HG03378 (cell line): ENCODE results near the gene ADAP1.

Experiments
- ATAC-seq: cut with Tn5 transposase; IDR thresholded peaks from one replicate; pipeline ENCODE4 v1.9.1; 2021; ENCODE audit warnings: mild to moderate bottlenecking, moderate library complexity; ENCODE audit not compliant: unreplicated experiment

ADAP1 gene

DNA sequence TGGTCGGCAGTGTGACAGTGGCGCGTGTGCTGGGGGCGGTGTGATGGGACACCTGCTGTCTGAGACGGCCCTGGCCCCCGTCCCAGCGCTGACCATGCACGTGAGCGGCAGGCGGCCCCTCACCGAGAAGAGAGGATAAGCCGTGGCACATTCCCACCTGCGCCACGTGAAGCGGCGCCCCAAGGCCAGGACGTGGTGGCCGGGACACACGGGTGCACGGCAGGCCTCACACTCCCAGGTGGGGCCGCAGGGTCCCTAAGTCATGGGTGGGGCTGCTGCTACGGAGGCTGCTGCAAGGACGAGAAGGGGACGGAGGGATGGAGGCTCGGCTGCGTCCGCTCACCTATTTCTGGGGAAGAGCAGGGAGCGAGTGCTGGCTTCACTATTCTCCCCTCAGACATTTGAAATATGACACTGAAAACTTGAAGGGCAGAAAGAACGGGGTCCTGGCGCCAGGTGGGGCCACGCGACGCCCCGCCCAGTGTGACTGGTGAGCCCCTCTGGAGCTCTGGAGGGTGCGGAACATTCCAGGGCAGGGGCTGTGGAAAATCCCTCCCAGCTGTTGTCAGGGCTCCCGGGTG, 36.0 kb upstream of the ADAP1 start:
- ATAC-seq = no peak

DNA sequence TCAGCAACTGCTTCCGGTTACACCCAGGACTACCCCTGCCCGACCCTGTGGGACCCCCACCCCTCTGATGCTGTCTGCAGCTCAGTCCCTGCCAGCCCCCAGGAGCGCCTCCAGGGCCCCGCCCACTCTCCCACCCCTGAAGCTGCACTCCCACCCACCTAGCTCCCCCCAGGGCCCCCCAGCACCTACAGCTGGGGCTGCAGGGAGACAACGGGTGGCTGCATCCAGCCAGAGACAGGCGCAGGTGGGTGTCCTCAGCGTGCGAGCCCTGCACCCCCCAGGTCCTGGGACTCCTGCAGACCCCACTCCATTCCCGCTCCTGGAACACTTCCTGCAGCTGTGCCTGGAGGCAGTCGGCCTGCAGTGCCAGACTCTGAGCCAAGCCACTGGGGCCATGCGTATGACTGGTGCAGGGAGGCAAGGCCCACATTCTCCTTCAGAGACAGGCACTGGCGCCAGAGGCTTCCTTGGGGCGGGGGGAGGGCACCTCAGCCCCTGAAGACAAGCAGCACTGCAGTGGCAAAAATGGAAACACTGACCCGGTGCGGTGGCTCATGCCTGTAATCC, 34.6 kb upstream of the ADAP1 start:
- ATAC-seq = no peak

DNA sequence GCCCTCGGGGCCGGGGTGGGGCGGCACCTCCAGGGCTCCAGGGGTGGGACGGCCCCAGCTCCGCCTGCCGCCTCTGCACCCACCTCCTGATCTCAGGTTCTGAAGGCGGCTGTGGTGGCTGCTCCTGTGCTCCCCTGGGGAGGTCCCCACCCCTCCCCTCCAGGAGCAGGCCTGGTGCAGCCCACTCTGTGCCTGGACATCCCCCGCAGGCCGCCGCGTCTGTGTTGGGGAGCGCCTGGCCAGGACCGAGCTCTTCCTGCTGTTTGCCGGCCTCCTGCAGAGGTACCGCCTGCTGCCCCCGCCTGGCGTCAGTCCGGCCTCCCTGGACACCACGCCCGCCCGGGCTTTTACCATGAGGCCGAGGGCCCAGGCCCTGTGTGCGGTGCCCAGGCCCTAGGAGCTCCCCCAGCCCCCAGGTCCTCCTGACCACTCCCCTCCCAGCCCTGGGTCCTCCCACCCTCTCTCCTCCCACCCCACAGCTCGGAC, 34.0 kb upstream of the ADAP1 start:
- no peak for ATAC-seq

DNA sequence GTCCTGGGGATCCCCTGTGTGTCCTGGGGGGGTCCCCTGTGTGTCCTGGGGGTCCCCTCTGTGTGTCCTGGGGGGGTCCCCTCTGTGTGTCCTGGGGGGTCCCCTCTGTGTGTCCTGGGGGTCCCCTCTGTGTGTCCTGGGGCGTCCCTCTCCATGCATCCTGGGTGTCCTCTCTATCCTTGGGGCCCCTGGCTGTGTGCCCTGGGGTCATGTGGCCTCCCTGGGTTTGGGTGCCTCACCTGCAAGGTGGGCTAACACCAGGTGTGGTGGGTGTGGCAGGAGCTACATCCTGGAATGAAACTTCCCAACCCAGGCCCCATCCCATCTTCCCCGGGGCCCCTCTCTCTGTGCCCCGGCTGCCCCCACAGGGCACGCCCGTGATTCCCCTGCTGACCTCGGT, 33.4 kb upstream of the ADAP1 start:
- no peak for ATAC-seq

DNA sequence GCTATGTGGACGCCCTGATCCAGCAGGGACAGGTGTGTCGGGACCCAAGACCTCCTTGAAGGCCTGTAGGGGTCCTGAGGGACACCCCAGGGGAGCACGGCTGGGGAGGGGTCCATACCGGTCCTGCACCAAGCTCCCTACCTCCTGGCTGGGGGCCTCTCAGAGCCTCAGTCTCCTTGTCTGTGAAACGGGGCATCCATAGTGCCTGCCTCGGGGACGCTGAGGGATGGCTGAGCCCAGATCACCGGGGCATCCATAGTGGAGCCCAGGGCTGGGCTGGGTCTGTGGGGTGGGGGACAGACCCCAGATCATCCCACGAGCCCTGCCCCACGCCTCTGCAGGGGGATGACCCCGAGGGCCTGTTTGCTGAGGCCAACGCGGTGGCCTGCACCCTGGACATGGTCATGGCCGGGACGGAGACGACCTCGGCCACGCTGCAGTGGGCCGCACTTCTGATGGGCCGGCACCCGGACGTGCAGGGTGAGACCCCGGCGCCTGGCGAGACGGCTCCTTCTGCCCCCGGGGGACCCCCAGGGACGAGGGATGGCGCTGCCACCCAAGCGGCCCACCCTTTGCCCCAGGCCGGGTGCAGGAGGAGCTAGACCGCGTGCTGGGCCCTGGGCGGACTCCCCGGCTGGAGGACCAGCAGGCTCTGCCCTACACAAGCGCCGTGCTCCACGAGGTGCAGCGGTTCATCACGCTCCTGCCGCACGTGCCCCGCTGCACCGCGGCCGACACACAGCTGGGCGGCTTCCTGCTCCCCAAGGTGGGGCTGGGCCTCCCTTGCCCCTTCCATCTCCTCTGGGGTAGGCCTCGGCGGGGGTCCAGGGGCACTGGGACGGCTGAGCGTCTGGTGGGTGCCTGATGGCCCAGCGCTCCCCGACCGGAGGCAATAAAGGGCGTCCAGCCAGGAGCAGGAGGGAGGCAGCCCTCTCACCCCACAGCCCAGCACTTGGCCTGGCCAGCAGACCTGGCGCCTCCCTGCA, 32.6 kb upstream of the ADAP1 start:
- no peak for ATAC-seq

DNA sequence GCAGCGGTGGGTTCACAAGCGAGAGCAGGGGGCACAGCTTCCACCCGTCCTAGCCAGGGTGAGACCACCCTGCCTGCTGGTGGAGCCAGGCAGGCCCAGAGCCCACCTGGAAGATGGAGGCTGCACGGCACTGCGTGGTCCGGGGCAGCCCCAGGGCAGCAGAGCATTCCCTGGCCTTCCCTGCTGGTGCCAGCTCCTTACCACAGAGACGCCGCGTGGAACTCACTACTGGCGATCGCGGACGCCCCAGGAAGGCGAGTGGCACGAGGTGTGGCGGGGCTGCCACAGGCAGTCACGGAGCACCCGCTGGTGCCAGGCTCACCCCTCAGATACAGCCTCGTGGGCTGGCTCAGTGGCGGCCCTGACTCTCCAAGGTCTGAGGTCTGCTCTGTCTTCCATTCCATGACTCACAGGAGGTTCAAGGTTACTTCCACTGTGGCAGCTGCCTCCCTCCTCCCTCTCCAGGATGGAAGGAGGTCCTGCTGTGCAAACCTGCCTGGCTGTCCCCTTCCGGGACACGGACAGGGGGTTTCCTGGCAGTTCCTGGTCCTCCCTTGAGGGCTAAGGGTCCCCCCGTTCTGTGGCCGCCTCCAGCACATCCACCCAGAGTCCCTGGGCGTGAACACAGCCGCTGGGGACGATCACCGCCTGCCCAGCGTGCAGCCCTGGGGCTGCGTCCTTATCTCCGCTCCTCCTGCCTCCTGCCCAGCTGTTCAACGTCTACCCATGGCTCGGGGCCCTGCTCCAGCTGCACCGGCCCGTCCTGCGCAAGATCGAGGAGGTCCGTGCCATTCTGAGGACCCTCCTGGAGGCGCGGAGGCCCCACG, 31.6 kb upstream of the ADAP1 start:
- no peak for ATAC-seq

DNA sequence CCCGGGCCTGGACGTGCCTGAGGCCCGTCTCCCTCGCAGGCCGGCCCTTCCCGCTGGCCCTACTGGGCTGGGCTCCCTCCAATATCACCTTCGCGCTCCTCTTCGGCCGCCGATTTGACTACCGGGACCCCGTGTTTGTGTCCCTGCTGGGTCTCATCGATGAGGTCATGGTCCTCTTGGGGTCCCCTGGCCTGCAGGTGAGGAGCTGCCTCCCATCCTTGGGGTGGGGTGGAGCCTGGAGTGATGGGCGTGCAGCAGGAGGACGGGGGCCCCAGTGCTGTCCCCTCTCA, 30.6 kb upstream of the ADAP1 start:
- ATAC-seq = no peak

DNA sequence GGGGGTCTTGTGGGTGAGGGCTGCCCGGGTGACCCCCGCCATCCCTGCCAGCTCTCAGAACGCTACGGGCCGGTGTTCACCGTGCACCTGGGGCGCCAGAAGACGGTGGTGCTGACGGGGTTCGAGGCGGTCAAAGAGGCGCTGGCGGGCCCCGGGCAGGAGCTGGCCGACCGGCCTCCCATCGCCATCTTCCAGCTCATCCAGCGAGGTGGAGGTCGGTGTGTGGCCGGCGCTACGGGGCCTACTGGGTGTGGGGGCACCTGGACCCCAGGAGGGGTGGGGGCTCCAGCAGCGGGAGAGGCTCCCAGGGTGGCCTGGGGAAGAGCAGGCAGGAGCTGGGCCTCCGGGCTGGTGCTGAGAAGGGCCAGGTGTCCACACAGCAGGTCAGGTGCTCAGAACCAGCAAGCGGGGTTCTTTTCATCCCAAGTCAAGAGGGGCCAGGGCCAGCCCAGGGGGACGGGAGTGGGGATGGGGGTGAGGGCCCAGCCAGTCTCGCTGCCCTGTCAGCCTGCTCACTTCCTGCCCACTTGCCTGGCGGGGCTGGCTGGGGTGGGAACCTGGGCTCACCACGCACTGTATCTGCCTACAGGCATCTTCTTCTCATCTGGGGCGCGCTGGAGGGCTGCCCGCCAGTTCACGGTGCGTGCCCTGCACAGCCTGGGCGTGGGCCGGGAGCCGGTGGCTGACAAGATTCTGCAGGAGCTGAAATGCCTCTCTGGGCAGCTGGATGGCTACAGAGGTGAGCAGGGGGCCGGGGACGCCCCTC, 30.1 kb upstream of the ADAP1 start:
- ATAC-seq = no peak

DNA sequence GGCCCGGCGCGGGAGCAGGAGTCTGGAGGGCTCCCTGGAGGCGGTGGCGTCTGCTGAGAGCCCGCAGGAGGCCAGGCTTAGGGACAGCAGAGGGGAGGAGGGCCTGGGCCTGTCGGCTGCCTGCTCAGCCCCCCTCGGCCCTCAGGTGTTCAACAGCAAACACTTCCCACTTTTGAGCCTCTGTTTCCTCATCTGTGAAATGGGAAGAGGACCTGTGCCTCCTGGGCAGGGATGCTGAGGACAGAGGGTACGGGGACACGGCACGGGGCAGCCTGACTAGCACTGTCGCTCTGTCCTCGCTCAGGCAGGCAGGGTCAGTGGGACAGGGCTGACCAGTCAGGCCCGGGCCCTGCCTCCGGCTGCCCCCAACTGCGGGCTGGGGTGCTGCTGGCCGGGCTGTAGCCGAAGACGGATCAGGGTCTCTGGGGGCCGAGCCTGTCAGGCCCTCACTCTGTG, 29.2 kb upstream of the ADAP1 start:
- no peak for ATAC-seq

DNA sequence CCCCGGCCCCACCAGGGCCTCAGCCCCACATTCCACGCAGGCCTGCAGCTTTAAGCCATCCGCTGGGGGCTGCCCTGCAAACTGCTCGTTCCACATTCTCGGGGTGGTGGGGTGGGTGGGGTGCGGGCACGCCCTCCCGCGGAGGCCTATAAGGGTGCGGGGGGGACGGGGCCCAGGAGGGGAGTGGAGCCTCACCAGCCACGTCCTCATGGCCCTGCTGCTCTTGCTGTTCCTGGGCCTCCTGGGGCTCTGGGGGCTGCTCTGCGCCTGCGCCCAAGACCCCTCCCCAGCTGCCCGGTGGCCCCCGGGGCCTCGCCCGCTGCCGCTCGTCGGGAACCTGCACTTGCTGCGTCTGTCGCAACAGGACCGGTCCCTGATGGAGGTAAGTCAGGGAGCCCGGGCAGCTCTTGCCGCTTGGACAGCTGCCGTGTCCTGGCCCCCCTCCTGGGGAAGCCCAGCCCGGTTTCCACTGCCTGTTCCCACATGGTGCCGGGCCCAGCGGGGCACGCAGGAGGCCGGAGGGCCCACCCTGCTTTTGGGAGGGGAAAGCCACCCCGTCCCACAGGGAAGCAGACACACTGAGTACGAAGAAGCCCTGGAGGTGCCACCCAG, 28.6 kb upstream of the ADAP1 start, which contains the start of gene CYP2W1:
Gene CYP2W1, plus strand, starts transcription at position 178 of the 612 bp plus-strand sequence. Its CDS starts 31 bp downstream, at position 209.
- ATAC-seq = no peak

DNA sequence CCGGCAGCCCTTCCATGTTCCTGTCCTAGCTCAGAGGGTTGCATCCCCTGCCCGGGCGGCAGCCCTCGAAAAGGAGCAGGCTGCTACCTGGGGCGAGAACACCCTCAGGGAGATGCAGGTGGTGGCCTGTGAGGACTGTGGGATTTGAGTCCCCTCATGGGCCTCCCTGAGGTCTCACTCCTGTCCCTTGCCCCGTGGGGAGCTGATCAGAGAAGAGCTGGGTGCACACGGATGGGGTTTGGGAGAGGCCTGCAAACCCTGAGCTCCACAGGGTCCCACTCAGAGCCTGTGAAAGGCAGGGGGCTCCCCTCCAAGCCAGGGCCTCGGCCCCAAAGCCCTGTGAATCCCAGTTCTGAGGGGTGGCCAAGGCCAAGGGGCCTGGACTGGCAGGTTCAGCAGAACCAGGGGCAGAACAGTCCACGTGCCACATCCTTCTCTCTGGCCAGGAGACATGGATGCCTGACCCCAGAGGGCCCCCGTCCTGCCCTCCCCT, 28.1 kb upstream of the ADAP1 start:
- ATAC-seq = no peak

DNA sequence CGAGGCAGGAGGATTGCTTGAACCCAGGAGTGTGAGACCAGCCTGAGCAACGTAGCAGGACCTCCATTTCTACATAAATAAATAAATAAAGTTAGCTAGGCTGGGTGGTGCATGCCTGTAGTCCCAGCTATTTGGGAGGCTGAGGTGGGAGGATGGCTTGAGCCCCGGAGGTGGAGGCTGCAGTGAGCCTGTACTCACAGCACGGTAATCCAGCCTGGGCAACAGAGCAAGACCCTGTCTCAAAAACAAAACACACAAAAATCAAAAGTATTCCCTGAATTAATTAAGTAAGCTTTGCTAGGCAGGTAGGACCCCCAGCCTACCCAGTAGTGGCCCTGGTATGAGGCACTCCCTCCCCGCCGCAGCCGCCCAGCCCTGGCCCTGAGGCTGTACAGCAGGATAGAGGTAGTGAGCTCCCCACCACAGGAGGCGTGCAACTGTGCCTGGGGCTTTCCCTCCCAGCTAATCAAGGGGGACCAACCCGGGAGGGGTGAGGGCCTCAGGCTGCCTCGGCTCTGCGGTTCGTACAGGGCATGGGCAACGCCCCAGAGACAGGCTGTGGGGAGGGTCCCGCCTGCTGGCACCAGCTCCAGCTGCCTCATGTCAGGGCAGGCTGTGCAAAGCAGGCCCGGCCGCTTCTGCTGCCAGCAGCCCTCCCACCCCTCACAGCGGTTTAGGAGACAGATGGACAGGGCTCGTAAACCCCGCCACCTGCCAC, 27.5 kb upstream of the ADAP1 start:
- ATAC-seq = no peak

DNA sequence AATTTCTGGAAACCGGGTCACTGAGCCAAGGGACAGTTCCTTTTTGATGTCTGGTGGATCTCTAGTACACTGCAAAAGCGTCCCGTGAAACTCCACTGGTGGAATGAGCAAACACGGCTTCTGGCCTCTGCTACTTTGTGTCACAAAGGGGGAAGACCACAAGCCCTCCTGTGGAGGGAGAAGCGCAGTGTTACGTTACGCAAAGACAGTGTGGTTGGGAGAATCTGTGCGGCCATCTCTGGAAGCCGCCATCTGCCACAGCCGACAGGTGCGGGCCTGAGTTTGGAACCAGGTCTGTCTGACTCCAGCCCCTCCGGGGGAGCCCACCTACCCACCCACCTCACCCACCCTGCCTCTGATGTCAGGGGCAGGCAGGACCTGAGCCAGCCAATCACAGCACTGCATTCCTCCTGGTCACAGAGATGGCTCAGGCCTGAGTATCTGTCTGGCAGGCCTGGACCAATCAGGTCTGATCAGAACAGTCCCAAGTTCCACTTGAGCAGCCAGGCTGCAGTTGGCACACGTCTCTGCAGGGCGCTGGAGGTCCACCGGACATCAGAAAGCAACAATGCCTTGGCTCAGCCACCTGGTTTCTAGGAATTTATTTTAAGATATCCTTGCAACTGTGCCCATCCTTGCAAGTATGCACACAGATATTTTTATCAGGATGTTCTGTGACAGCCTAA, 25.5 kb upstream of the ADAP1 start:
- ATAC-seq = no peak

DNA sequence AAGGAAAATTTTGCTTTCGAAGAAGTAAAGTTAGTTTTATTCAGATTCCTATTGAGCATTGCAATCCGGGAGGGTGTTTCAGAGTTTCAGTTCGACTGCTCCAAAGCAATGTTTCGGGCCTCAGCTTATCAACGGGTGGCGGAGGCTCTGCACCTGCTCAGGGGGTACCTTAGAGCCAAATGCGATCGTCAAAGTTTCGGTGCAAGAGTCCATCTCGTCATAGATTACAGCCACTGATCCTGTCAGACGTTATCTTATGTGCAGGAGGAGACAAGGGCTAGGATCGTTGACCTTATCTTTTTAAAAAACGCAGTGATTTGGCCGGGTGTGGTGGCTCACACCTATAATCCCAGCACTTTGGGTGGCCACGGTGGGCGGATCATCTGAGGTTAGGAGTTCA, 24.7 kb upstream of the ADAP1 start:
- ATAC-seq = no peak

DNA sequence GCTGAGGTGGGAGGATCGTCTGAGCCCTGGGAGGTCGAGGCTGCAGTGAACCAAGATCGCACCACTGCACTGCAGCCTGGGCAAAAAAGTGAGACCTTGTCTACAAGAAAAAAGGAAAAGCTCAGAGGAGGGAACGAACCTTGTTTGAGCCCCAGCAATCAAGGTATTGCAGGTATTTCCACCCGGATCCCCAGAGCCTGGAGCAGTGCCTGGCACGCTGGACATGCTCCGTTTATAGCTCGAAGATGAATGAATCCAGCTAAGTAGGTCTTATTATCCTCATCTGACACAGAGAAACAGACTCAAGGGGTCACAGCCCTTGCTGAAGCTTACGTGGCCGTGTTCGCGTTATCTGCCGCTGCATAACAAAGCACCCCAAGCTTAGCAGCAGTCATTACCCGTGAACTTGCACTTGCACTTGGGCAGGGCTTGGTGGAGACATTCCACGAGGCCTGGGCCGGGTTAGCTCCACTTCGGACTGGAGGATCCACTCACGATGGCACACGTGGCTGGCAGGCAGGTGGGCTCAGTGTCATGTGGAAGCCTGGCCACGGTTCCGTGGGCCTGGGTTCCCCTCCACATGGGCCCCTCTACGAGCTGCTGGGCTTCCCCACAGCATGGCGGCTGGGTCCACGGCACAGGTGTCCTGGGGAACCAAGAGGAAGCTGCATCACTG, 24.1 kb upstream of the ADAP1 start:
- ATAC-seq = no peak

DNA sequence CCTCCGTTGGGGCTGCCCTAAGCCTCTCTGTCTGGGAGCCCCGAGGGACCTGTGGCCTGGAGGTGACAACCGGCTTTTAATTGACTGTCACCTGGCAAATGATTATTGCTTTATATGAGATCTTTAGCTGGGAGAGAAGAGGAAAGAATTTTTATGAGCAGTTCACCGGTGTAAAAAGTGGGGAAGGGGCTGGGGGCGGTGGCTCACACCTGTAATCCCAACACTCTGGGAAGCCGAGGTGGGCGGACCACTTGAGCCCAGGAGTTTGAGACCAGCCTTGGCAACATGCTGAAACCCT, 23.5 kb upstream of the ADAP1 start:
- ATAC-seq = no peak

DNA sequence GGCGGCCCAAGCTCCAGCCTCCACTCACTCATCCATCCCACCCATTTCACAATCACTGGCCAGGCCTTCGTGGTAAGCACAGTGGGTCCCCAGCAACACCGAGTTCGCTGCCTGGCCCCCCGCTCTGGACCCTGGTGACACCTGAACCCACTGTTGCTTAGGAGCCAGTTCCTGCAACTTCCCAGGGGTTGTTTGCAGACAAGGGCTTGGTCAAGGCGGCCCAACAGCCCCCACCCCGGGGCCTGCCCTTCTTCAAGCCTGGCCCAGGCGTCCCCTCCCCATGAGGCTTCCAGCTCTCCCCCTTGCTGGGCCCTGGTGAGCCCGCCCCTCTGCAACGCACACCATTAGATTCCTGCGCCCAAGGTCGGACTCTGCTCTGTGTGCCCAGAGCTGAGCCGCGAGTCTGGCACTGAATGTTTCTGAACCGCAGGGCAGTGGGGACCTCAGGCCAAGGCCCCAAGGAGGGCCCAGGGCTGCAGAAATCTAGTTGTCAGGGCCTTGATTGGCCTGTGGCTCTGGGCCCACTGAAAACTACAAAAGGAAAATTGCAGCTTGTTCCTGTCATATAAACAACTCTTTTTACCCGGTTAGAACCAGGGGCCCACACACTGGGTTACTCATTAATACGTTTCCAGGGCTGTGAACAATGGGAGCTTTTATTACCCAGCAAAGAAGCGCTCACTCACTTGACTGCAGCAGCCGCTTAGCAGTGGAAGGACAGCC, 23.0 kb upstream of the ADAP1 start:
- ATAC-seq = no peak
